Peyer's patch (tissue), 4 donors: Measurements from ENCODE around the gene OGN. TPM values are rescaled to one million over a fixed set of nuclear protein-coding genes. Genes with fewer than 3 reads are reported as not detected.

Source experiments
- DNase-seq, 3 donors: peaks; one replicate each; pipeline ENCODE4 v3.0.0-alpha.2; 2017 to 2019
- H3K27ac ChIP-seq, 4 donors: fragments of 200-600 bp; sonication (generic); one replicate each; pipeline ENCODE4 v1.5.1; 2016 to 2019
- H3K27me3 ChIP-seq, 2 donors: fragments of 200-600 bp; sonication (generic); one replicate each; pipeline ENCODE4 v1.5.1; 2019
- H3K36me3 ChIP-seq, 3 donors: fragments of 200-600 bp; sonication (generic); one replicate each; pipeline ENCODE4 v1.5.1; 2016 to 2019
- H3K4me1 ChIP-seq, 4 donors: fragments of 200-600 bp; sonication (generic); one replicate each; pipeline ENCODE4 v1.5.1; 2016 to 2019
- H3K4me3 ChIP-seq, 4 donors: fragments of 200-600 bp; sonication (generic); 1 replicate in 3 of 4; 2 replicates in 1 of 4; pipeline ENCODE4 v1.5.1; 2016 to 2019; ENCODE audit warnings: mild to moderate bottlenecking in 1 of 4
- H3K9me3 ChIP-seq, 4 donors: fragments of 200-600 bp; sonication (generic); one replicate each; pipeline ENCODE4 v1.5.1; 2016 to 2019; ENCODE audit warnings: mild to moderate bottlenecking in 1 of 4
- POLR2A ChIP-seq, 2 donors: fragments of 450-650 bp; IDR thresholded peaks; one replicate each; pipeline ENCODE4 v1.5.1; 2017; ENCODE audit warnings: antibody characterized with exemption in 2 of 2, mild to moderate bottlenecking in 2 of 2, moderate library complexity in 2 of 2
- total RNA-seq, 4 donors: library from RNA; depleted of rRNA; stranded (reverse); fragments of >200 nt; gene quantifications; one replicate each; pipeline ENCODE4 v1.1.0, GENCODE V29; 2016
- TF ChIP-seq, protein P1 (sequence below), 6 experiments: fragments of 450-650 bp in 4 of 6; fragments of 200-600 bp in 2 of 6; sonication (generic) in 1 of 6; IDR thresholded peaks; one replicate each; pipeline ENCODE4 v1.5.1; 2017 to 2019; ENCODE audit warnings: antibody characterized with exemption in 6 of 6, mild to moderate bottlenecking in 3 of 6, moderate library complexity in 1 of 6

The OGN gene
- total RNA-seq, 4 donors from 2014 or later, result 2.6 to 9.7 (median 3.5) TPM

GRCh38 chr9:92392690-92393089 lies 11.7 kb downstream of the OGN start:
- Histone ChIP-seq H3K36me3 (no peaks in the 10 kb centered on the region), H3K4me3 (no peak overlapping the region), H3K27me3 (no peaks in the 10 kb centered on the region), H3K9me3 (no peaks in the 10 kb centered on the region), H3K27ac (no peak overlapping the region), H3K4me1 (no peaks in the 10 kb centered on the region)
- TF ChIP-seq POLR2A (IDR thresholded peaks at IDR 0.05), result no peak
- no peak for DNase-seq

DNA sequence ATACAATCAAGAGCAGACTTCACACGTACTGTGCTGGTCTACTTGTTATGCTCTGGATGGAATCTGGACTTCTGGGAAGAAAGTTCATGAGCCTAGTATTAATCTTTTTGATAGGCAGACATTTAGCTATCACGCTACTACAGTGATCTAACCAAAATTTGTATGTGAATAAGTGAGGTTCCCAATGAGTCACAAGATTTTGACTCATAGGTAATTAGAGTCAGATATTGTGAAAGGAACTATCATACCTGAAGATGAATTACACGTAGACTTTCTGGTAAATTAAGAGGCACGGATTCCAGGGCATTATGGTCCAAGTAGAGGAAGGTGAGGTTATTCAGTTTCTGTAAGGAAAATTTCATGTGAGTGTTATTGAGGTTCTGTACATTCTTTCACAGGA lies 18.4 kb downstream of the OGN start:
- DNase-seq, result no peak
- TF ChIP-seq, protein P1, sequence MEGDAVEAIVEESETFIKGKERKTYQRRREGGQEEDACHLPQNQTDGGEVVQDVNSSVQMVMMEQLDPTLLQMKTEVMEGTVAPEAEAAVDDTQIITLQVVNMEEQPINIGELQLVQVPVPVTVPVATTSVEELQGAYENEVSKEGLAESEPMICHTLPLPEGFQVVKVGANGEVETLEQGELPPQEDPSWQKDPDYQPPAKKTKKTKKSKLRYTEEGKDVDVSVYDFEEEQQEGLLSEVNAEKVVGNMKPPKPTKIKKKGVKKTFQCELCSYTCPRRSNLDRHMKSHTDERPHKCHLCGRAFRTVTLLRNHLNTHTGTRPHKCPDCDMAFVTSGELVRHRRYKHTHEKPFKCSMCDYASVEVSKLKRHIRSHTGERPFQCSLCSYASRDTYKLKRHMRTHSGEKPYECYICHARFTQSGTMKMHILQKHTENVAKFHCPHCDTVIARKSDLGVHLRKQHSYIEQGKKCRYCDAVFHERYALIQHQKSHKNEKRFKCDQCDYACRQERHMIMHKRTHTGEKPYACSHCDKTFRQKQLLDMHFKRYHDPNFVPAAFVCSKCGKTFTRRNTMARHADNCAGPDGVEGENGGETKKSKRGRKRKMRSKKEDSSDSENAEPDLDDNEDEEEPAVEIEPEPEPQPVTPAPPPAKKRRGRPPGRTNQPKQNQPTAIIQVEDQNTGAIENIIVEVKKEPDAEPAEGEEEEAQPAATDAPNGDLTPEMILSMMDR (IDR thresholded peaks at IDR 0.05), result no peak
- TF ChIP-seq POLR2A (IDR thresholded peaks at IDR 0.05), result no peak
- Histone ChIP-seq H3K9me3 (no peaks in the 10 kb centered on the region), H3K27ac (peak overlapping the region in 2 of 4 donors; percentile 26 to 56), H3K4me3 (no peak overlapping the region), H3K36me3 (no peaks in the 10 kb centered on the region), H3K27me3 (no peaks in the 10 kb centered on the region), H3K4me1 (no peaks in the 10 kb centered on the region)

- Histone ChIP-seq H3K4me1 (no peaks in the 10 kb centered on the region), H3K36me3 (no peaks in the 10 kb centered on the region), H3K27me3 (no peaks in the 10 kb centered on the region), H3K27ac (peak overlapping the region in 2 of 4 donors; percentile 26 to 56), H3K9me3 (no peaks in the 10 kb centered on the region), H3K4me3 (no peak overlapping the region)
- no peak for DNase-seq
- TF ChIP-seq, protein P1 (IDR thresholded peaks at IDR 0.05), result no peak
- TF ChIP-seq POLR2A (IDR thresholded peaks at IDR 0.05), result no peak
Observed at GRCh38 chr9:92385477-92385876, 18.9 kb downstream of the OGN start.

GRCh38 chr9:92385001-92385400 lies 19.4 kb downstream of the OGN start:
- no peak for DNase-seq
- no peaks in the 10 kb centered on the region for H3K36me3 ChIP-seq
- TF ChIP-seq, protein P1 (IDR thresholded peaks at IDR 0.05), result no peak
- TF ChIP-seq POLR2A (IDR thresholded peaks at IDR 0.05), result no peak
- peaks cover 0 to under 1% (median 0%) of the 10 kb centered on the region in 4 donors for H3K4me1 ChIP-seq
- H3K4me3 ChIP-seq, result no peak overlapping the region
- H3K27ac ChIP-seq, result no peak overlapping the region
- no peaks in the 10 kb centered on the region for H3K27me3 ChIP-seq
- H3K9me3 ChIP-seq, result no peaks in the 10 kb centered on the region

DNA sequence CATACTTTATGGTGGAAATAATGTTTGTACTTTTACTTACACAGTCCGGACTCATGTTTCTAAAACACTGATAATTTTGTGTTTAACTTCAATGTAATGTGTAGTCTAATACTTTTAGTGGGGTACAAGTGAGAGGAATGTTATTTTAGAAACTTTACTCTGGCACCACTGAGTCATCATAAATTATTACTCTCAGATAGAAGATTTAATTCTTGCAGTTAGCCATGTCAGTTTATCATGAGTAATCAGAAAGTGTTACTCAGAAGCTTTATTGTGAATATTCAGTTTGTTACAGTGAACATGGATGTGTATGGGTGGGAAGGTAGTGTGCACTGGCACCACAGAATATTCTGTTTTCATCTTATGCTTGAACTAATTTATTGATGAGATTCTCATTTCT lies 20.0 kb downstream of the OGN start:
- H3K9me3 ChIP-seq, result no peaks in the 10 kb centered on the region
- TF ChIP-seq POLR2A (IDR thresholded peaks at IDR 0.05), result no peak
- TF ChIP-seq, protein P1 (IDR thresholded peaks at IDR 0.05), result no peak
- no peak overlapping the region for H3K27ac ChIP-seq
- no peak overlapping the region for H3K4me3 ChIP-seq
- no peak for DNase-seq
- H3K27me3 ChIP-seq, result no peaks in the 10 kb centered on the region
- H3K36me3 ChIP-seq, result no peaks in the 10 kb centered on the region
- peaks cover 0 to 7% (median 0%) of the 10 kb centered on the region in 4 donors for H3K4me1 ChIP-seq

GRCh38 chr9:92381775-92382174 lies 22.6 kb downstream of the OGN start:
- no peaks in the 10 kb centered on the region for H3K27me3 ChIP-seq
- H3K27ac ChIP-seq, result no peak overlapping the region
- H3K36me3 ChIP-seq, result no peaks in the 10 kb centered on the region
- no peak for DNase-seq
- H3K4me1 ChIP-seq, result peaks cover 0 to 17% (median 0%) of the 10 kb centered on the region in 4 donors
- no peak for TF ChIP-seq POLR2A (IDR thresholded peaks at IDR 0.05)
- TF ChIP-seq, protein P1 (IDR thresholded peaks at IDR 0.05), result no peak
- H3K9me3 ChIP-seq, result no peaks in the 10 kb centered on the region
- H3K4me3 ChIP-seq, result no peak overlapping the region
